ENCODE measurements around the gene PDLIM4. TPM values are rescaled to one million over a fixed set of nuclear protein-coding genes. Genes with fewer than 3 reads are reported as not detected.

Gene PDLIM4
- total and polyA plus RNA-seq, 11 donors, result 2.4 to 16.9 (median 8.1) TPM

- H3K4me3 ChIP-seq, result no peak overlapping the region
- TF ChIP-seq POLR2A (IDR thresholded peaks at IDR 0.05), result no peak
- TF ChIP-seq CTCF (IDR thresholded peaks at IDR 0.05), result no peak
- no peak overlapping the region for H3K27ac ChIP-seq
- H3K9me3 ChIP-seq, result no peaks in the 10 kb centered on the region
- ATAC-seq (no peak), DNase-seq (no peak)
- H3K27me3 ChIP-seq, result no peaks in the 10 kb centered on the region
- WGBS, 4 donors, result 78 to 86% (median 84%) methylated on average over 9 of the region's 9 CpGs
- H3K4me1 ChIP-seq, result peaks cover 0 to 3% (median 0%) of the 10 kb centered on the region in 12 donors
- H3K36me3 ChIP-seq, result no peaks in the 10 kb centered on the region
- intact Hi-C loops (cut with DNase I), result loop anchor here in 3 of 10 donors (5.0 to 10.0 kb wide), 3 partner anchors 45 to 107 kb away; no protein-coding TSS in a partner anchor
These were observed 24.5 kb downstream of the PDLIM4 start for GRCh38 chr5:132281856-132282614.

GRCh38 chr5:132283423-132284043 is 26.0 kb downstream of the PDLIM4 start:
- H3K9me3 ChIP-seq, result no peaks in the 10 kb centered on the region
- no peaks in the 10 kb centered on the region for H3K36me3 ChIP-seq
- TF ChIP-seq POLR2A (IDR thresholded peaks at IDR 0.05) (no peak), CTCF (IDR thresholded peaks at IDR 0.05) (peak; percentile 40 to 72 (median 57))
- no peaks in the 10 kb centered on the region for H3K27me3 ChIP-seq
- DNase-seq (no peak), ATAC-seq (peak in 3 of 4 donors; percentile 69 to 79 (median 70))
- H3K4me3 ChIP-seq, result no peak overlapping the region
- peaks cover 0 to 3% (median 0%) of the 10 kb centered on the region in 12 donors for H3K4me1 ChIP-seq
- WGBS, 4 donors, result 17 to 29% (median 17%) methylated on average over 5 of the region's 5 CpGs
- intact Hi-C loops (cut with DNase I), result loop anchor here in 3 of 10 donors (5.0 to 10.0 kb wide), 3 partner anchors 46 to 109 kb away; no protein-coding TSS in a partner anchor
- no peak overlapping the region for H3K27ac ChIP-seq

GRCh38 chr5:132289097-132289496 is 31.6 kb downstream of the PDLIM4 start:
- H3K36me3 ChIP-seq, result no peaks in the 10 kb centered on the region
- intact Hi-C loops (cut with DNase I), result loop anchor here in 1 of 10 donors (10.0 kb wide), 1 partner anchor 114 kb away; no protein-coding TSS in a partner anchor
- peaks cover 0 to 14% (median 6%) of the 10 kb centered on the region in 12 donors for H3K4me1 ChIP-seq
- WGBS, 4 donors, result 68 to 83% (median 78%) methylated on average over 3 of the region's 3 CpGs
- no peak overlapping the region for H3K27ac ChIP-seq
- no peaks in the 10 kb centered on the region for H3K27me3 ChIP-seq
- H3K4me3 ChIP-seq, result no peak overlapping the region
- no peaks in the 10 kb centered on the region for H3K9me3 ChIP-seq
- TF ChIP-seq CTCF (IDR thresholded peaks at IDR 0.05) (no peak), POLR2A (IDR thresholded peaks at IDR 0.05) (no peak)
- no peak for DNase-seq
- ATAC-seq, result no peak

- Histone ChIP-seq H3K27ac (no peak overlapping the region), H3K4me1 (peaks cover 3 to 32% (median 17%) of the 10 kb centered on the region in 12 donors), H3K4me3 (no peak overlapping the region), H3K36me3 (no peaks in the 10 kb centered on the region), H3K27me3 (no peaks in the 10 kb centered on the region), H3K9me3 (no peaks in the 10 kb centered on the region)
- 93 to 100% (median 96%) methylated on average over 2 of the region's 2 CpGs for WGBS, 4 donors
- intact Hi-C loops (cut with DNase I), result loop anchor here in 6 of 10 donors (5.0 to 10.0 kb wide), 6 partner anchors 64 to 206 kb away; partner anchors contain the start of genes IRF1 (in 2 of the 6), P4HA2 (in 2 of the 6) and SLC22A5 (in 2 of the 6)
- no peak for ATAC-seq
- TF ChIP-seq CTCF (IDR thresholded peaks at IDR 0.05), result no peak
- TF ChIP-seq POLR2A (IDR thresholded peaks at IDR 0.05), result no peak
- no peak for DNase-seq
These were observed 33.5 kb downstream of the PDLIM4 start for GRCh38 chr5:132291026-132291425.

All from heart left ventricle (tissue), 16 donors.